GM12873 (cell line): Measurements from ENCODE around the gene CADM1.

ENCODE experiments used
- TF ChIP-seq, protein P1 (sequence below): IDR thresholded peaks from 2 replicates; pipeline ENCODE4 v1.5.1; 2012; ENCODE audit warnings: low read depth, mild to moderate bottlenecking, moderate library complexity, low read length, control low read depth; ENCODE audit not compliant: insufficient read depth; ENCODE audit errors: missing control alignments

The CADM1 gene

DNA sequence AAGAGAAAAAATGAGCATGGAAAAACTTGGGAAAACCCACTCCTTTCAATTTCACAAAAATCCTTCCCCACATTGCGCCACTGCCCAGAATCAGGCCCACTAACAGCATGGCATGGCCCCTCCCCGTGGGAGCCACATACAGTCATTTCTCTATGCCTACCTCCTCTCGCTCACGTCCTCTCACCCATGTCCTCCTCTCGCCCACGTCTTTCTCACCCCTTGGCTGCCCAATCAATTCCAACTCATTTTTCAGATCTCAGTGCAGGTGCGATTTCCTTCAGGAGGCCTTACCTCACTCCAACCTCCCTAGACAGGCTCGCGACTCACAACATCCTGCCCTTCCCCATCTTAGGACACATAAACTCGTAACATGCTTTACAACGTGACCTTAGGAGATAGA lies 229.2 kb downstream of the CADM1 start:
- TF ChIP-seq, protein P1, sequence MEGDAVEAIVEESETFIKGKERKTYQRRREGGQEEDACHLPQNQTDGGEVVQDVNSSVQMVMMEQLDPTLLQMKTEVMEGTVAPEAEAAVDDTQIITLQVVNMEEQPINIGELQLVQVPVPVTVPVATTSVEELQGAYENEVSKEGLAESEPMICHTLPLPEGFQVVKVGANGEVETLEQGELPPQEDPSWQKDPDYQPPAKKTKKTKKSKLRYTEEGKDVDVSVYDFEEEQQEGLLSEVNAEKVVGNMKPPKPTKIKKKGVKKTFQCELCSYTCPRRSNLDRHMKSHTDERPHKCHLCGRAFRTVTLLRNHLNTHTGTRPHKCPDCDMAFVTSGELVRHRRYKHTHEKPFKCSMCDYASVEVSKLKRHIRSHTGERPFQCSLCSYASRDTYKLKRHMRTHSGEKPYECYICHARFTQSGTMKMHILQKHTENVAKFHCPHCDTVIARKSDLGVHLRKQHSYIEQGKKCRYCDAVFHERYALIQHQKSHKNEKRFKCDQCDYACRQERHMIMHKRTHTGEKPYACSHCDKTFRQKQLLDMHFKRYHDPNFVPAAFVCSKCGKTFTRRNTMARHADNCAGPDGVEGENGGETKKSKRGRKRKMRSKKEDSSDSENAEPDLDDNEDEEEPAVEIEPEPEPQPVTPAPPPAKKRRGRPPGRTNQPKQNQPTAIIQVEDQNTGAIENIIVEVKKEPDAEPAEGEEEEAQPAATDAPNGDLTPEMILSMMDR: no peak

DNA sequence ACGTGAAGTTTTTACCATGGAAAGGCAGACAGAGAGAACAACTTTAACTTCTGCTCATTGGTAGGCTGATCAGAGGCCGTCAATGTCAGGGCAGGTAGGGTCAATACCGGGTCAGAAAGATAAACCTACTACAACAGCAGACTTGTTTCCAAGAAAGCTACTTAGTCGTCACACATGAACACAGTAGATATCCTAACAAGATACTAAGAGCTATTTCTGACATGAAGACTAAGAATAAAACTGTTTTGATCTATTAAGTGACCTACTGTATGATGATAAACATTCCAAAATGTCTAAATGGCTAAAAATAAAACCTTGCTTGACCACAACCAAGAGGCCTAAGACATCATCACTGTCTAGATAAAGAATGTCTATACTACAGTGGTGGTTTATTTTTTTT lies 231.3 kb downstream of the CADM1 start:
- TF ChIP-seq, protein P1: no peak

DNA sequence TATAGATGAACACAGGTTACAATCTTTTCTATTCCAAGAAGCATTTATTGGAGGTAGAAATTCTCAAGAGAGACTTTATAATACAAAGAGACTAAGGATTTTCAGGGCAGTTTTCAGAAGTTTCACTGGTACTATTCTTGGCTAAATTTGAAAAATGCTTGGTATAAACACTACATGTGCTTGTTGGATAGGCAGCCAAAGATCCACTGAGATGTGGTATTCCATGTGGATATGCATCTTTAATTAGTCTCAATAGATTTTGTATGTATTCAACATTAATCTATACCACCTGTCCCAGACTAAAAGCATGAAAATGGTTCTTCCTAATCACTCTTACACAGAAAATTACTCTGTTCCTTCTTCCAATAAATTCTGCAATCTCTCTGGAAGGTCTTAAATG lies 232.6 kb downstream of the CADM1 start:
- TF ChIP-seq, protein P1: no peak

DNA sequence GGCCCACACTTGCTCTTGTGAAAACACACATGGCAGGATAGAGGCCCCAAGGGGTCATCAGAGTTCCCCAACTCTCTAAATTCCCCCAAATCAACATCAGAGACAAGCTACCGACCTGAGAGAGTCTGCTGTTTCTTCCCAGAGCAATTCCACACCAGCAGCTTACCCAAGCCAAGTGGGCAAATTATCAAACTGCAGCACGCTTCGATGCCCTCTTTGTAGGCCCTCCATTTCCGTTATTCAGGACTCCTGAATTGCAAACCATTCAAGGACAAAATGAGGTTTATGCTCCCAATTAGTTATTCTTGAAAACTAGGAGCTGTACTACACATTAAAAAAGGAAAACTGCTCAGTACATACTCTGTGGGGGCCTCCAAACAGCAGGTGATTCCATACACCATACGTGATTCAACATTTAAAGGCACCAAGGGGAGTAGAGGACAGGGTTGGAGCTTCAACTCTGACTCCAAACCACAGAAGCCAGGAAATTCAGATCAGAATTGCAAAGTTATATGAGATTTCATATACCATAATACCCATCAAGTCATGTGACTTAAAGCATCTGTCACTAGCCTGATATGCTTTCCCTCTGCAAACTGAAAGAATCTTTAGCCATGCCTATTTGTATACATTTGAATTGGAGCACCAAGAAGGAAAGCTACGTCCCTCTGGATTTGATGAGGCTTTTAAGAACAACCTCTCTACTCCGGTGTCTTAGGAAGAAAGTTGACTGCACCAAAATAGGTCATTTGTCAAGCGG lies 234.8 kb downstream of the CADM1 start:
- TF ChIP-seq, protein P1: no peak

DNA sequence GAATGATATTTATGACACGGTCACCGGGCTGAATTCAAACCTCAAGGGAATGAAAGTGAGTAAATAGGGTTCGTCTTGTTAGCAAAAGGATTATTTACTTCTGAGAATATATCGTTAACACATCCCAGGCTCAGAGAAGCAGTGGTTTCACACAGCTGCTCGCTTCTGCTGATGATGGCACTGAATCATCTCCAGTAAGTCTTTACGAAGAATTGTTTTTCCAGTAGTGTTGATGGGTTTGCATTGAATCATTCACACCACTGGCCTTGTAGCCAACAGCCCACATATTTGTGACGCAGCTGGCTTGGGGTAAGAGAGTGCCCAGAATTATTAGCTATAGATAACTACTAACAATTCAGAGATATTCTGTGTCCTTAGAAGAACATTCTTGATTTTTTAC lies 236.3 kb downstream of the CADM1 start:
- TF ChIP-seq, protein P1: no peak

DNA sequence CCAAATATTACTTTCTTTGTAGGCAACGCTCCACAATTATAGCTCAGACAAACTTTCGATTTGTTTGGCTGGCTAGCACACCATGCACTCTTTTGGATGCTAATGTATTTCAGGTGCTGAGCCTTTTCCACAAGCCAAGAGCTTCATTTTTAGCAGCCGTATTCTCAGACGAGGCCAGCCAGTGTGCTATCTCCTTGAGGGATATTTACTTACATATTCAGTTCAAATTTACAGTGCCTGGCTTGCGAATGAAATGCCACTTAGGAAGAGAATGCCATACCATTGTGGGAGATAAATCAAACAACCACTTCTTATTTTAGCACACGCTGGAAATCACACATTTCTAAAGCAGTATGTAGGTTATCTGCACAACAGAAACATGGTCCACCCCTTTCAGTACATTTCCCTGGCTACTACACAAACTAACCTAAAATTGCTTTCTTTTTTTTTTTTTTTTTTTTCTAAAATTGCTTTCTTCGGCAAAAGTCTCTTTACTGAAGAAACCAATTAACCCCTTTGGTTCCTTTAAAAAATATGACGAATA lies 236.9 kb downstream of the CADM1 start:
- TF ChIP-seq, protein P1: no peak

DNA sequence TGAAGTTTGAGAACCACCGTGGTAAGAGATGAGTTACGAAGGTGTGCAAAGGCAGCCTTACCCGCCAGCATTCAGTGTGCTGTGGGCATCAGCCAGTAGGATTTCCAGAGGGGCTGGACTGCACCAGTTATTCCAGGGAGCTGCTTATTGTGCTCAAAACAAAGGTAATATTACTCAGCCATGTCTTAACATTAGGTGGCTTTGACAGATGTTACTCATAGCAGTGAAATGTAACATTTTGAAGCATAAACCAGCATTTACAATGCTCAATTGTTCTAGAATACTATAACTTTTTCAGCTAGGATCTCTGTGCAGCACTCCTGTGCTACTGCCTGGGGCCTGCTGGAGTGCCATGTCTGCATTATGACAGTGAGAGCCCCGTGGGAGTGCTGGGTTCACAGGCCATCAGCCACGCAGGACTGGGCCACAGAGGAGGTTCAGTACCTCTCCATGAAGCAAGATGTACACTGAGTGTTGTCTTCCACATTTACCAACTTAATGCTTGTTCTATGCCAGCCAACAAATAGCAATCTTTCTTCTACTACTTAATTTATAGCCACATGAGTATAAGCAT lies 238.1 kb downstream of the CADM1 start:
- TF ChIP-seq, protein P1: no peak
